Right atrium auricular region (tissue), 2 donors: Measurements from ENCODE around the gene IL12RB1. TPM values are rescaled to one million over a fixed set of nuclear protein-coding genes. Genes with fewer than 3 reads are reported as not detected.

Experiments
- DNase-seq: peaks from one replicate; pipeline ENCODE4 v3.0.0-alpha.2; 2019; ENCODE audit warnings: low spot score
- H3K27ac ChIP-seq, 2 donors: fragments of 200-600 bp; sonication (generic); 1 replicate in 1 of 2; 2 replicates in 1 of 2; pipeline ENCODE4 v1.5.1; 2016 to 2019
- H3K27me3 ChIP-seq, 2 donors: fragments of 200-600 bp; sonication (generic); one replicate each; pipeline versions ENCODE4 v1.5.1 to v1.6.0; 2017 to 2019
- H3K36me3 ChIP-seq: fragments of 200-600 bp; sonication (generic); one replicate; pipeline ENCODE4 v1.5.1; 2016
- H3K4me1 ChIP-seq, 2 donors: fragments of 200-600 bp; sonication (generic); one replicate each; pipeline versions ENCODE4 v1.5.1 to v1.6.0; 2017 to 2019
- H3K4me3 ChIP-seq, 2 donors: fragments of 200-600 bp; sonication (generic); 1 replicate in 1 of 2; 2 replicates in 1 of 2; pipeline ENCODE4 v1.5.1; 2017 to 2019; ENCODE audit warnings: mild to moderate bottlenecking in 1 of 2, moderate library complexity in 1 of 2
- H3K9me3 ChIP-seq, 2 donors: fragments of 200-600 bp; sonication (generic); one replicate each; pipeline ENCODE4 v1.5.1; 2019
- CTCF ChIP-seq, 2 donors: fragments of 200-600 bp; sonication (generic); IDR thresholded peaks; one replicate each; pipeline ENCODE4 v1.5.1; 2019; ENCODE audit warnings: antibody characterized with exemption in 2 of 2
- total RNA-seq, 2 donors: library from RNA; depleted of rRNA; stranded (reverse); fragments of >200 nt; gene quantifications; one replicate each; pipeline ENCODE4 v1.1.0, GENCODE V29; 2016

Gene IL12RB1
- total RNA-seq, 2 donors from 2014 or later = 0.22 to 0.75 TPM

GRCh38 chr19:18098891-18099622, 12.3 kb upstream of the IL12RB1 start:
- H3K27me3 ChIP-seq = peaks cover 0 to 9% of the 10 kb centered on the region in 2 donors

GRCh38 chr19:18097993-18098890, 11.5 kb upstream of the IL12RB1 start:
- peaks cover 0 to 9% of the 10 kb centered on the region in 2 donors for H3K27me3 ChIP-seq
- no peak for DNase-seq
- peaks cover 0 to 21% of the 10 kb centered on the region in 2 donors for H3K4me1 ChIP-seq
- no peak overlapping the region for H3K27ac ChIP-seq
- H3K4me3 ChIP-seq = peak overlapping the region; percentile 27 to 45
- H3K9me3 ChIP-seq = no peaks in the 10 kb centered on the region
- H3K36me3 ChIP-seq = no peaks in the 10 kb centered on the region
- no peak for TF ChIP-seq CTCF (IDR thresholded peaks at IDR 0.05)

More at GRCh38 chr19:18098891-18099622, 12.3 kb upstream of the IL12RB1 start:
- no peak for TF ChIP-seq CTCF (IDR thresholded peaks at IDR 0.05)
- no peak for DNase-seq
- H3K27ac ChIP-seq = no peak overlapping the region
- H3K4me3 ChIP-seq = peak overlapping the region in 1 of 2 donors; percentile 12
- no peaks in the 10 kb centered on the region for H3K36me3 ChIP-seq
- peaks cover 0 to 21% of the 10 kb centered on the region in 2 donors for H3K4me1 ChIP-seq
- no peaks in the 10 kb centered on the region for H3K9me3 ChIP-seq

- DNase-seq = peak; percentile 78
- peaks cover 0 to 9% of the 10 kb centered on the region in 2 donors for H3K27me3 ChIP-seq
- TF ChIP-seq CTCF (IDR thresholded peaks at IDR 0.05) = no peak
- H3K4me1 ChIP-seq = peaks cover 0 to 21% of the 10 kb centered on the region in 2 donors
- H3K27ac ChIP-seq = no peak within 1 kb of the TSS
- no peaks in the 10 kb centered on the region for H3K9me3 ChIP-seq
- peak within 1 kb of the TSS; percentile 27 to 45 for H3K4me3 ChIP-seq
- H3K36me3 ChIP-seq = no peaks in the 10 kb centered on the region
Observed at GRCh38 chr19:18097217-18097992, 10.7 kb upstream of the IL12RB1 start, which contains the start of gene MAST3. TSS of gene MAST3 (plus strand) at chr19:18097778. CDS start at chr19:18097793, 15 bp downstream.

- DNase-seq = no peak
- Histone ChIP-seq H3K27me3 (peaks cover 0 to 9% of the 10 kb centered on the region in 2 donors), H3K4me1 (peaks cover 0 to 21% of the 10 kb centered on the region in 2 donors), H3K36me3 (no peaks in the 10 kb centered on the region), H3K27ac (no peak overlapping the region), H3K9me3 (no peaks in the 10 kb centered on the region), H3K4me3 (no peak overlapping the region)
- no peak for TF ChIP-seq CTCF (IDR thresholded peaks at IDR 0.05)
Observed at GRCh38 chr19:18096258-18096657, 9.5 kb upstream of the IL12RB1 start.

GRCh38 chr19:18093439-18094161, 6.9 kb upstream of the IL12RB1 start:
- Histone ChIP-seq H3K4me1 (peaks cover 0 to 11% of the 10 kb centered on the region in 2 donors), H3K4me3 (no peak overlapping the region), H3K36me3 (no peaks in the 10 kb centered on the region), H3K9me3 (no peaks in the 10 kb centered on the region), H3K27me3 (peaks cover 0 to 1% of the 10 kb centered on the region in 2 donors), H3K27ac (no peak overlapping the region)
- no peak for DNase-seq
- no peak for TF ChIP-seq CTCF (IDR thresholded peaks at IDR 0.05)
